Renal cortical epithelial cell (primary cell): ENCODE data around the gene ELP5. TPM values are rescaled to one million over a fixed set of nuclear protein-coding genes. Genes with fewer than 3 reads are reported as not detected.
A peak's percentile ranks its signal among the peaks of the same experiment; 100 is the strongest.

Source experiments
- DNase-seq: peaks from one replicate; pipeline ENCODE4 v3.0.0-alpha.2; 2011; ENCODE audit warnings: low read depth
- total RNA-seq: library from RNA; depleted of rRNA; stranded (reverse); fragments of >200 nt; gene quantifications from 2 replicates; pipeline ENCODE4 v1.2.3, GENCODE V29; 2014

ELP5 gene
- total RNA-seq, 1 donor from 2014 or later, result 22.1 TPM

GRCh38 chr17:7284911-7285310 lies 32.9 kb downstream of the ELP5 start:
- no peak for DNase-seq

GRCh38 chr17:7285679-7286078 lies 33.7 kb downstream of the ELP5 start:
- no peak for DNase-seq

DNA sequence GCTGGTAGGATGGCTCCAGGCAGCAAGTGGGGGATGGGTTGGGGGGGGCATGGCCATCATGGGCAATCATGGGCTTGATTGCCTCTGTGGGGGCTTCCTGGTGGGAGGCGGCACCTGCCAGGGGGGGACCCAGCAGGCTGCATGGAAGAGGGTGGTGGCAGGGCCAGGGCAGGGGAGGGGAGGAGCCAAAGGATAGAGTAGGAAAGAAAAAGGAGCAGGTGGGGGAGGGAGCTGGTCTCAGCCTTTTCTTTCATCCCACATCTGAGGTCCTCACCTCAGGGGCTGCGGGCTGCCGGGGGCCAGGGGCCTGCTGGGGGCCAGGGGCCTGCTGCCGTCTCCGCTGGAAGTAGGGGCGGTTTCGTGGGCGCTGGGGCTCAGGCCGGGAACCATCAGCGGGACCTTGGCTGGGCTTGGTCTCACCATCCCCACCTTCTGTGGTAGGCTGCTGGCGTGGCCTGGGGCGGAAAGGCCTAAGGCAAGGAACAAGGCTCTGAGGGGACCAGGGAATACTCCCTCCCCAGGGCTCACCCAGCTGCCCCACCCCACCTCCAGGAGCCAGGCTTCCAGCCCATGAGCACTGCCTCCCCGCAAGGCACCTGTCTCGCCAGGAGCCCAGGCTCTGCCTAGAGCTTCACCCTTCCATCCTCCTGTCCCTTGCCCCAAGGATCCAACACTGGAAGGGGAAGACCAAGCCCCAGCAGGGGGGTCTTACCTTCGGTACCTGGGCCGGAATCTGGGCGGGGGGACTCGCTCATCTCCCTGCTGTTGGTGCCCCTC lies 37.4 kb downstream of the ELP5 start:
- no peak for DNase-seq

- no peak for DNase-seq
Measured at GRCh38 chr17:7290166-7290565, 38.2 kb downstream of the ELP5 start.

- no peak for DNase-seq
Measured at GRCh38 chr17:7290685-7291084, 38.7 kb downstream of the ELP5 start.

DNA sequence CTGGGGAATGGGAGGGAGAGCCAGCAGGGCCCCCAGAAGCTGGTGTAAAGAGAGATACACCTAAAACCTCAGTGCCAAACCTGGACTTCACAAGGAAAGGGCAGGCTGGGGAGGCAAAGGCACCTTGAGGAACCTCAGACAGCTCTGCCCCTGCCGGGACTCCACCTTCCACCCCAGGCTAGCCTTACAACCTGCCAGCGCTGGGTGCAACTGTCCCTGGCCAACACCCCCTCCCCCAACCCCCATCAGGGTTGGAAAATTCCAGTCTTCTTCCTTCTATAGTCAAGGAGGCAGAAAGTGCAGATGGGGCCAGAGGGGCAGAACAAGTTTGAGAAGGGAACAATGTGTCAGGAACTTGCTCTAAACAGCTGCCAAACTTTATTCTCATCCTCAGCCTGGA lies 40.2 kb downstream of the ELP5 start:
- no peak for DNase-seq

DNA sequence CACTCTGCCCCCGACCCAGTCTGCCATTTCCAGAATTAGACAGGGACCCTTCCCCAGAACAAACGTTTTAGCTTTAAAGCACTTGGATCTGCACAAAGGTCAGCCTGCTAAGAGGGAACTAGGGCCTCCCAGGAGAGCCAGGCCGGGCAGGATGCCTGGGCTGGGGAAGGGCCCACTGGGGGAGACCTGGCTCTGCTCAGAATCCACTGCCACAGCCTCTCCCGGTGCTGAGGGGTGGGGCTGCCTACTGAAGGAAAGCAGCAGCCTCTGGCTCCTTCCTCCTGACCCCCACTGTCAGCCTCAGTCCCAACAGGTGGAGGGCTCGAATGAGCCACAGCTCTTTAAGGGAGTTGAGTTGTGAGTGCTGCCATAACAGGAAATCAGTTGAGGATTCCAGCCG lies 40.7 kb downstream of the ELP5 start:
- DNase-seq, result no peak

GRCh38 chr17:7293159-7293558 lies 41.1 kb downstream of the ELP5 start:
- DNase-seq, result peak; percentile 76

GRCh38 chr17:7293816-7294613 lies 42.0 kb downstream of the ELP5 start:
- no peak for DNase-seq

- no peak for DNase-seq
Measured at GRCh38 chr17:7294614-7295153, 42.7 kb downstream of the ELP5 start, which contains the start of gene YBX2. Gene YBX2, minus strand, starts transcription at chr17:7294639. Its CDS starts 139 bp downstream, at chr17:7294500.

GRCh38 chr17:7295230-7296180 lies 43.5 kb downstream of the ELP5 start:
- no peak for DNase-seq

DNA sequence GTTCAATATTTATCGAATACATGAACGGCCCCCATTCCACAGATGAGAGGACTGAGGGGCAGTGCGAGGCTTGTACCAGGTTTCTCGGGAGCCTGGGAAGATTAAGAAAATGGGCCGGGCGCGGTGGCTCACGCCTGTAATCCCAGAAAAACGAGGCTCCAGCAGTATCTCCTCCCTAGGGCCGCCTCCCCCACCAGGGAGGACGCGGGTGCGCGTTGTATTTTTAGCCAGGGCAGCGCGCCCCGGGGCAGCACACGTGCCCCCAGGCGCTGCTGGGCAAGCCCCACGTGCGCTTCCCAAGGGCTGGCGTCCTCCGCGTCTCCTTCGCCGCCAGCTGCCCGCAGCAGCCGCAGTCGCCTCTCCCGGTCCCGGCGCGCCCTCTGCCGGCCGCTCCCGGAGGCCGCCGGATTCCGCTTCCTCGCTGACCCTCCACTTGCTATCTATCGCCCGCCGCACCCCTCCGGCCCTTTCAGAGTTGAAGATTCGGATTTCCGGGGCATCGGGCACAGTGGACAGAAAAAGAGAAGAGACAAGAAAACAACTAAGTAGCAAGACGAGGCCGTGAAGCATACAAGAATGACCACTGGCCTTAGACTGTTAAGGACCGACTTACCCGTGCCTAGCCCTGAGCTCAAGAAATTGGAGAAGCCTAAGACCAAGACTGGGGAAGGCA lies 44.3 kb downstream of the ELP5 start:
- DNase-seq, result peak; percentile 37

DNA sequence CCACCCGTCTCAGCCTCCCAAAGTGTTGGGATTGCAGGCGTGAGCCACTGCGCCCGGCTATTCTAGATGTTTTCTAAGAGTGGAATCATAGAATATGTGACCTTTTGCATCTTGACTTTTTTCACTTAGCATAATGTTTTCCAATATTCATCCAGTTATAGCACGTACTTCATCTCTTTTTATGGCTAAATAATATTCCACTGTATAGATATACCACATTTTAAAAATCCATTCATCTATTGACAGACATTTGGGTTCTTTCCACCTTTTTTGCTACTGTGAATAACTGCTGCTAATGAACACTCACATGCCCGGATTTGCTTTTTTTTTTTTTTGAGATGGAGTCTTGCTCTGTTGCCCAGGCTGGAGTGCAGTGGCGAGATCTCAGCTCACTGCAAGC lies 52.2 kb downstream of the ELP5 start:
- no peak for DNase-seq

- peak; percentile 100 for DNase-seq
Measured at GRCh38 chr17:7306911-7307685, 55.1 kb downstream of the ELP5 start, which contains the start of gene EIF5A. Gene EIF5A, plus strand, starts transcription at chr17:7307628. Its CDS starts 2,008 bp downstream, at chr17:7309636.

- no peak for DNase-seq
Measured at GRCh38 chr17:7307686-7308624, 55.9 kb downstream of the ELP5 start.

GRCh38 chr17:7308625-7309433 lies 56.8 kb downstream of the ELP5 start:
- DNase-seq, result peak; percentile 72
